K562 (cell line): ENCODE data around the gene KAT5. TPM values are rescaled to one million over a fixed set of nuclear protein-coding genes. Genes with fewer than 3 reads are reported as not detected.

ENCODE experiments used
- ATAC-seq: fragments of 200-7000 bp; cut with Tn5 transposase; 3 replicates; pipeline ENCODE4 v1.9.1; 2020; ENCODE audit warnings: moderate library complexity
- BruUV-seq: library from RNA; stranded (reverse); fragments of 400-500 nt; replicated peaks from 2 replicates; lab custom pipeline; 2021; lab: Mats Ljungman, UMichigan
- CTCF ChIA-PET: fragments of 300-600 bp; formaldehyde crosslinking; extraction: SDS; loops from one replicate; lab custom pipeline; 2021; ENCODE audit warnings: low intra/inter-chr PET ratio; lab: Yijun Ruan, JAX
- POLR2A ChIA-PET: fragments of 300-600, 350-650 bp; sonication (Branson Sonifier 250); formaldehyde crosslinking; extraction: SDS; loops from one replicate; lab custom pipeline; 2021; ENCODE audit warnings: antibody characterized with exemption, inconsistent platforms; lab: Yijun Ruan, JAX
- DNase-seq, 4 experiments: peaks; one replicate each; pipeline versions ENCODE4 v3.0.0 to v3.0.0-alpha.2; 2011 to 2018; ENCODE audit warnings: low spot score in 3 of 4, mixed read lengths in 3 of 4; ENCODE audit errors: extremely low read depth in 1 of 4
- FAIRE-seq: peaks from 2 replicates; lab custom pipeline; 2011; peaks lifted over from hg19 to GRCh38; lab: Jason Lieb, UNC
- H2AFZ ChIP-seq: 2 replicates; pipeline ENCODE4 v1.6.0; 2011; ENCODE audit warnings: low read depth, low read length, control low read depth, inconsistent platforms
- H3K27ac ChIP-seq: fragments of 200-600 bp; 3 replicates; pipeline ENCODE4 v1.8.0; 2011; ENCODE audit warnings: low read depth, mild to moderate bottlenecking, control low read depth, inconsistent platforms, low read length, moderate library complexity, mixed read lengths; ENCODE audit errors: extremely low read depth
- H3K27me3 ChIP-seq, 2 experiments: fragments of 300-600 bp in 1 of 2; 2 replicates in 1 of 2; 3 replicates in 1 of 2; pipeline versions ENCODE4 v1.6.0 to v1.8.0; 2011; ENCODE audit warnings: inconsistent platforms in 2 of 2, low read length in 2 of 2, mild to moderate bottlenecking in 1 of 2, mixed read lengths in 1 of 2, moderate library complexity in 1 of 2; ENCODE audit not compliant: control insufficient read depth in 2 of 2, insufficient read depth in 2 of 2
- H3K36me3 ChIP-seq: fragments of 300-600 bp; 3 replicates; pipeline ENCODE4 v1.8.0; 2011; ENCODE audit warnings: mild to moderate bottlenecking, low read length, inconsistent platforms; ENCODE audit not compliant: control insufficient read depth, insufficient read depth
- H3K4me1 ChIP-seq, 2 experiments: fragments of 200-600 bp in 1 of 2; replicated peaks in 1 of 2; 2 replicates in 1 of 2; 3 replicates in 1 of 2; pipeline versions ENCODE4 v1.5.1 to v1.8.0; 2011; ENCODE audit warnings: inconsistent platforms in 2 of 2, low read length in 2 of 2, mild to moderate bottlenecking in 1 of 2, mixed read lengths in 1 of 2, moderate library complexity in 1 of 2; ENCODE audit not compliant: control insufficient read depth in 2 of 2, insufficient read depth in 2 of 2
- H3K4me2 ChIP-seq: 2 replicates; pipeline ENCODE4 v1.6.1; 2011; ENCODE audit warnings: low read length, control low read depth, inconsistent platforms, mixed read lengths; ENCODE audit not compliant: insufficient read depth
- H3K4me3 ChIP-seq: fragments of 200-600 bp; sonication (generic), shearing (Covaris generic); 2 replicates; pipeline ENCODE4 v1.5.1; 2016; ENCODE audit warnings: control low read depth, inconsistent platforms
- H3K79me2 ChIP-seq: fragments of 200-600 bp; 3 replicates; pipeline ENCODE4 v1.8.0; 2011; ENCODE audit warnings: low read length, inconsistent platforms; ENCODE audit not compliant: control insufficient read depth, insufficient read depth
- H3K9ac ChIP-seq, 2 experiments: 2 replicates each; pipeline versions ENCODE4 v1.6.0 to v1.6.1; 2011; ENCODE audit warnings: low read depth in 2 of 2, low read length in 2 of 2, control low read depth in 1 of 2, inconsistent platforms in 1 of 2, mild to moderate bottlenecking in 1 of 2, mixed read lengths in 1 of 2; ENCODE audit not compliant: insufficient read depth in 1 of 2
- H3K9me1 ChIP-seq: one replicate; pipeline ENCODE4 v1.6.0; 2011; ENCODE audit warnings: inconsistent platforms, mild to moderate bottlenecking, low read length, moderate library complexity; ENCODE audit not compliant: control insufficient read depth, insufficient read depth
- H3K9me3 ChIP-seq: replicated peaks from 2 replicates; pipeline ENCODE4 v1.5.1; 2011; ENCODE audit warnings: low read depth, low read length, inconsistent platforms; ENCODE audit not compliant: control insufficient read depth, insufficient read depth
- H4K20me1 ChIP-seq: replicated peaks from 2 replicates; pipeline ENCODE4 v1.6.1; 2011; ENCODE audit warnings: low read length, inconsistent platforms, mixed read lengths; ENCODE audit not compliant: control insufficient read depth, insufficient read depth
- ATF4 ChIP-seq: fragments of 450-650 bp; formaldehyde crosslinking; IDR thresholded peaks from 2 replicates; pipeline ENCODE4 v1.4.0; 2022; ENCODE audit warnings: mild to moderate bottlenecking, moderate library complexity
- CBX8 ChIP-seq: fragments of 200-600 bp; sonication (generic); IDR thresholded peaks from 2 replicates; pipeline ENCODE4 v1.6.1; 2012; ENCODE audit warnings: borderline replicate concordance, mixed run types, low read depth, mild to moderate bottlenecking, moderate library complexity, mixed read lengths, low read length, control low read depth, inconsistent platforms; ENCODE audit not compliant: poor library complexity, severe bottlenecking; ENCODE audit errors: extremely low read depth
- DLX4 ChIP-seq: fragments of 250-450 bp; sonication (Bioruptor Pico); IDR thresholded peaks from 2 replicates; pipeline ENCODE4 v1.6.1; 2021; ENCODE audit warnings: mild to moderate bottlenecking
- MIER1 ChIP-seq: fragments of 450-650 bp; IDR thresholded peaks from 2 replicates; pipeline ENCODE4 v1.6.1; 2016; ENCODE audit warnings: antibody characterized with exemption, mild to moderate bottlenecking, low read depth
- PML ChIP-seq: IDR thresholded peaks from 2 replicates; pipeline ENCODE4 v1.6.1; 2012; ENCODE audit warnings: low read length, inconsistent platforms
- SMARCE1 ChIP-seq: fragments of 450-650 bp; IDR thresholded peaks from 2 replicates; pipeline ENCODE4 v1.7.1; 2016; ENCODE audit warnings: mild to moderate bottlenecking
- TCF3 ChIP-seq: sonication (generic); formaldehyde crosslinking; IDR thresholded peaks from 2 replicates; pipeline ENCODE4 v1.4.0; 2020; ENCODE audit warnings: mild to moderate bottlenecking, missing genetic modification reagents
- ZNF449 ChIP-seq: fragments of 250-450 bp; sonication (Bioruptor Pico); IDR thresholded peaks from 2 replicates; pipeline ENCODE4 v1.8.0; 2022; ENCODE audit warnings: moderate library complexity, mild to moderate bottlenecking, inconsistent platforms
- ZNF77 ChIP-seq: fragments of 250-450 bp; sonication (Bioruptor Pico); IDR thresholded peaks from 2 replicates; pipeline ENCODE4 v1.5.0; 2020
- WGBS: fragments of 100-300 bp; shearing (Covaris generic); methylation state at CpG from one replicate; pipeline ENCODE4 v1.1.6; 2016; ENCODE audit warnings: low coverage, mixed read lengths; ENCODE audit not compliant: insufficient coverage; ENCODE audit errors: missing lambda C conversion rate; 5-methylcytosine and 5-hydroxymethylcytosine counted together
- in situ Hi-C: fragments of 300-500 bp; cut with MboI; formaldehyde crosslinking; loops from 4 replicates; pipeline ENCODE4 v1.15.0; 2018; ENCODE audit warnings: inconsistent platforms, mixed read lengths
- intact Hi-C: fragments of 100-400 bp; cut with micrococcal nuclease; formaldehyde crosslinking; loops from 2 replicates; pipeline ENCODE4 v1.14.2; 2022
- polyA plus RNA-seq, 8 experiments: library from polyadenylated mRNA; depleted of rRNA in 4 of 8; stranded (reverse) in 5 of 8; unstranded in 3 of 8; fragments of >200 nt; fragmentation: Nextera tagmentation in 2 of 8; fragmentation: Illumina TruSeq in 1 of 8; extraction: Ambion mirVana in 2 of 8; extraction: Trizol in 1 of 8; gene quantifications; 2 replicates each; pipeline versions ENCODE4 v1.2.1 to v1.2.3, GENCODE V29; 2011 to 2014; ENCODE audit warnings: inconsistent platforms in 1 of 8, missing spikeins in 1 of 8
- total RNA-seq, 7 experiments: library from RNA; depleted of rRNA in 6 of 7; stranded (reverse); fragments of >200 nt in 6 of 7; fragmentation: Illumina TruSeq in 2 of 7; extraction: Trizol in 2 of 7; gene quantifications; 2 replicates each; pipeline versions ENCODE4 v1.2.1 to v1.2.3, GENCODE V29; 2011 to 2021; ENCODE audit warnings: low replicate concordance in 1 of 7
- TF ChIP-seq, protein P1 (sequence below): fragments of 450-650 bp; IDR thresholded peaks from 2 replicates; pipeline ENCODE4 v1.6.1; 2016
- TF ChIP-seq, protein P2 (sequence below): fragments of 450-650 bp; IDR thresholded peaks from one replicate; pipeline ENCODE4 v1.6.1; 2018; ENCODE audit warnings: mild to moderate bottlenecking, moderate library complexity; ENCODE audit not compliant: partially characterized antibody

The KAT5 gene
- total and polyA plus RNA-seq, 9 of the 15 experiments (the other 6 are each of a cell fraction or from before 2014, with no cell fraction given): 3.6 to 76.8 (median 52.7) TPM

DNA sequence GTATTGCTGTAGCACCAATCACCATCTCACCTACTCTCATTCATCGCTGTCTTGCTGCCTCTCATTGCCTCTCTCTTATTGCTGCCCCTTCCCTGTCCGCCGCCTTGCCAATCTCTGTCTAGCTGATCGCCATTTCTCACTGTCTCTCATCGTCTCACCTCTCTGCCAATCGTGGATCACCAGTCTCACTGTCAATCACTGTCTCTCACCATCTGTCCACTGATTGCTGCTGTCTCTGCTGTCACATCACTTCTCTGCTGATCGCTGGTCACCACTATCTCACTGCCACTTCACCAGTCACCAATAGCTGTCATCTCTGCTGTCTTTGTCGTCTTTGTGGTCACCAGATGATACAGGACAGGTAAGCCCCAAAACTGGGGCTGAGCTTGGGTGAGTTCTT is 29.1 kb downstream of the KAT5 start (continued):
- TF ChIP-seq DLX4 (CRISPR knock-in tag): no peak
- no peak for TF ChIP-seq PML
- TF ChIP-seq CBX8: no peak
- TF ChIP-seq ZNF77 (CRISPR knock-in tag): no peak
- TF ChIP-seq, protein P1, sequence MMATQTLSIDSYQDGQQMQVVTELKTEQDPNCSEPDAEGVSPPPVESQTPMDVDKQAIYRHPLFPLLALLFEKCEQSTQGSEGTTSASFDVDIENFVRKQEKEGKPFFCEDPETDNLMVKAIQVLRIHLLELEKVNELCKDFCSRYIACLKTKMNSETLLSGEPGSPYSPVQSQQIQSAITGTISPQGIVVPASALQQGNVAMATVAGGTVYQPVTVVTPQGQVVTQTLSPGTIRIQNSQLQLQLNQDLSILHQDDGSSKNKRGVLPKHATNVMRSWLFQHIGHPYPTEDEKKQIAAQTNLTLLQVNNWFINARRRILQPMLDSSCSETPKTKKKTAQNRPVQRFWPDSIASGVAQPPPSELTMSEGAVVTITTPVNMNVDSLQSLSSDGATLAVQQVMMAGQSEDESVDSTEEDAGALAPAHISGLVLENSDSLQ: peak; percentile 87
- no peak for TF ChIP-seq ZNF449
- TF ChIP-seq, all 486 proteins: peak for 5

DNA sequence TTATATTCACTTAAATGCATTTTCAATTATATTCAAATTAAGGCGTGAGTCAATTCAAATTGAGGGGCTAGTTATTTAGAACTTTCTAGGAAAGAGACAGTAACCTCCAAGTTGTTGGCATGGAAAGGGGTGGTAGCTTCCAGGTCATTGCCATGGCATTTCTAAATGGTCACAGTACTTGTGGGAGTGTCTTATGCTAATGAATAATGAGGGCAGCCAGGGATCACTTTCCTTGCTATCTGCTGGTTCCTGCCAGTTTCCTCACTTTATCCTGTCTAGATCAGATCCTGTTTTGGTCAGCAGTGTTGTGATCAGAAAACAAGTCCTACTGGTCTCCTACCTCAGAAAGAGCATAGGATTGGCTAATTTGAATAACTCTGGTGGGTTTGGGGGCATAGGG is 30.3 kb downstream of the KAT5 start:
- ATAC-seq: no peak
- no peak for DNase-seq
- CTCF ChIA-PET: interaction anchor here (0.7 to 2.0 kb wide), 2 partner anchors 76 kb away, joined by 4 to 9 read pairs; no protein-coding TSS in a partner anchor
- Histone ChIP-seq H3K9ac (no peak overlapping the region), H3K27ac (no peak overlapping the region), H3K9me3 (no peaks in the 10 kb centered on the region; the same call in 1 of the 2 replicates), H3K79me2 (no peaks in the 10 kb centered on the region), H3K4me3 (no peak overlapping the region), H3K4me2 (no peak overlapping the region), H3K27me3 (peaks cover 4 to 19% of the 10 kb centered on the region in 2 experiments; a peak in 3 of 5 replicates), H3K36me3 (no peaks in the 10 kb centered on the region), H3K9me1 (no peaks in the 10 kb centered on the region), H3K4me1 (peaks cover 4 to 15% of the 10 kb centered on the region in 2 experiments; a peak in 3 of 5 replicates), H4K20me1 (no peaks in the 10 kb centered on the region), H2AFZ (no peak overlapping the region)
- intact Hi-C loops: no loop called here
- POLR2A ChIA-PET: interaction anchor here (1.1 to 1.5 kb wide), 2 partner anchors 13 to 18 kb away, joined by 3 to 5 read pairs; no protein-coding TSS in a partner anchor
- no peak for FAIRE-seq
- in situ Hi-C loops: no loop called here
- BruUV-seq: no TSS peak
- 50% methylated on average over 1 of the region's 1 CpG for WGBS
- TF ChIP-seq MIER1 (no peak), SMARCE1 (no peak), TCF3 (CRISPR knock-in tag) (no peak), ATF4 (no peak)
- TF ChIP-seq, protein P2, sequence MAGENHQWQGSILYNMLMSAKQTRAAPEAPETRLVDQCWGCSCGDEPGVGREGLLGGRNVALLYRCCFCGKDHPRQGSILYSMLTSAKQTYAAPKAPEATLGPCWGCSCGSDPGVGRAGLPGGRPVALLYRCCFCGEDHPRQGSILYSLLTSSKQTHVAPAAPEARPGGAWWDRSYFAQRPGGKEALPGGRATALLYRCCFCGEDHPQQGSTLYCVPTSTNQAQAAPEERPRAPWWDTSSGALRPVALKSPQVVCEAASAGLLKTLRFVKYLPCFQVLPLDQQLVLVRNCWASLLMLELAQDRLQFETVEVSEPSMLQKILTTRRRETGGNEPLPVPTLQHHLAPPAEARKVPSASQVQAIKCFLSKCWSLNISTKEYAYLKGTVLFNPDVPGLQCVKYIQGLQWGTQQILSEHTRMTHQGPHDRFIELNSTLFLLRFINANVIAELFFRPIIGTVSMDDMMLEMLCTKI: no peak
